Amniotic stem cell (primary cell): ENCODE measurements around the gene CCDC158.
"Not testable (repeated sequence)": the region's sequence is repeated elsewhere in the genome, so short reads cannot be mapped to it uniquely, and the experiment has no call there.

ENCODE experiments used
- DNase-seq: peaks from one replicate; lab custom pipeline; 2025; lab: John Stamatoyannopoulos, UW

Gene CCDC158

DNA sequence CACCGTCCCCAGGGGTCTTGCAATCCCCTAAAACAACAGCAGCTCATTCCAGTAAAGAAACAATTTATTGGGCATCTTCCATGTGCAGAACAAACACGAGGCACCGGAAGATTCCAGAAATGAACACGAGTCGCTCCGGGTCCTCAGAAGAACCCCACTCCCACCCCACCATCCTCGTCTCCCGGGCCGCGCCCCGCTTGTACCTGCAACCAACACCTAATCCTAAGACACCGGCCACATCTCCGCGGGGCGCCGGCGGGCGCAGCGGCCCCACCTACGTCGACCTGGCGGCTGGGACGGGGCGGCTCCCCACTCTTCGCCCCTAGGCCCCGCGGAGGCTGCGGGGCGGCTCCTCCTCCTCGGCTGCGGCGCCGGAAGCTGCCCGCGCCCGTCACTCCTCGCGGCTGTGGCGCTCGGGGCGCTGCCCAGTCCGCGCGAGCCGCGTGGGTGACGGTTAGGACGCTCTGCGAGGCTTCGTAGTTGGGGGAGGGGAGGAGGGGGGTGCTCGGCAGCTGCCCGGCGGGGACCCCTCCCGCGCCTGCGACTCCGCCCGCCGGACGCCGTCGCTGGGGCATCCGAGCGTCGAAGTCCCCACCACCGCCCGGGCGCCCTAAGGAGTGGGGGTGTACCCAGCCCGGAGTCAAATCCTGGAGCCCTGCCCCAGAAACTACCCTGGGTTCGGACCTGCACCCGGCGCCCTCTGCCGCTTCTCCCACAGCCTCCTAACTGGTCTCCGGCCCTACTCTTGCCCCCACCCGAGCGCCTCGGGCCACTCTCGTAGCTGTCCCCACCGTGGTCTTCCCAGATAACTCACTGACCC is at the start of gene CCDC158:
TSS of gene CCDC158 (minus strand) at position 380 of the 820 bp plus-strand sequence. CDS start 17,934 bp downstream, outside the sequence.
- DNase-seq, result no peak

DNA sequence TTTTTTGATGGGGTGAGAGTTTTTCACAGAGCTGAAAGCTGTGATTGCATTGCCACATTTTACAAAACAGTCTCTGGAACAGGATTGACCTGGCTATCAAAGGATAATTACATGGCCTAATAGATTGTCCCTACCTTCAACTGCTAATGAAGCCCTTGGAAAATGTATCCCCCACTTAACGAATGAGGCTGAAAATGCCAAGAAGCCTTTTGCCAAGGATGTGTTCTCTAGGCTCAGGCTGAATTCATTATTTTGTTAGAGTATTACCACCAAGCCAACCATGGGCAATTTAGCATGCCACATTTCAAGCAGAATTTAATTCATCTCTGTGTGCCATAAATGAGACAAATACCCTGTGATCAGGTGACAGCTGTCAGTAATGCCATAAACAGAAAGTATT is 49.6 kb upstream of the CCDC158 start:
- no peak for DNase-seq

- no peak for DNase-seq
These were observed 49.1 kb upstream of the CCDC158 start for GRCh38 chr4:76470064-76470463.

DNA sequence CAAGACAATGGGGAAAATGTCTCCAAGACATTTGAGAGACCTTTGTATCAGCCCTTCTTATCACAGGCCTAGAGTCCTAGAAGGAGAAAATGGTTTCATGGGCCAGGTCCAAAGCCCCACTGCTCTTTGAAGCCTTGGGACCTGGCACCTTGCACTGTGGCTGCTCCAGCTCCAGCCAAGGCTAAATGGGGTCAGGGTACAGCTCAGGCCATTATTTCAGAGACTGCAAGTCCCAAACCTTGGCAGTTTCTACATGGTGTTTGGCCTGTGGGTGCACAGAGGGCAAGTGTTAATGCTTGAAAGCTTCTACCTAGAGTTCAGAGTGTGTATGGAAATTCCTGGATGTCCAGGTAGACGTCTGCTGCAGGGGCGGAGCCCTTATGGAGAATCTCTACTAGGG is 42.6 kb upstream of the CCDC158 start:
- no peak for DNase-seq

DNA sequence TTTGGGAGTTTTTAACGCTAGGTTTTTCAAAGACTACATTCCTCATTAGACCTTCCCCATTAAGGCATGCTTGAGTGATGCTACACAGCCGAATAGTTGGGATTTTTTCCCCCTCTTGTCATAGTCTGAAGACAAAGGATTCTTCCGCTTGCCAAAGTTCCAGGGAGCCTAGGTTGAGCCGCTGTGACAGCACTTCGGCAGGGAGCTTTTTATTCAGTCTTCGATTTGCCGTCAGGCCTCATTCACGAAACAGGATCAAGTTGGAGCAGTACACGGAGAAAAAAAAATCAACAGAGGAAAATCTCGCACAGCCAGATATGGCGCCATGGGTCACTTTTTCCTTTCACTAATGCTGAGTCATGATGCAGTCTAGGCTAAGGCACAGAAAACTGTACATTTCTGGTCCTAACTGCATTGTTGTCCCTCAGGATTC is 38.4 kb upstream of the CCDC158 start:
- no peak for DNase-seq

GRCh38 chr4:76458825-76459224 is 37.9 kb upstream of the CCDC158 start:
- DNase-seq, result no peak

GRCh38 chr4:76458297-76458696 is 37.4 kb upstream of the CCDC158 start:
- no peak for DNase-seq

DNA sequence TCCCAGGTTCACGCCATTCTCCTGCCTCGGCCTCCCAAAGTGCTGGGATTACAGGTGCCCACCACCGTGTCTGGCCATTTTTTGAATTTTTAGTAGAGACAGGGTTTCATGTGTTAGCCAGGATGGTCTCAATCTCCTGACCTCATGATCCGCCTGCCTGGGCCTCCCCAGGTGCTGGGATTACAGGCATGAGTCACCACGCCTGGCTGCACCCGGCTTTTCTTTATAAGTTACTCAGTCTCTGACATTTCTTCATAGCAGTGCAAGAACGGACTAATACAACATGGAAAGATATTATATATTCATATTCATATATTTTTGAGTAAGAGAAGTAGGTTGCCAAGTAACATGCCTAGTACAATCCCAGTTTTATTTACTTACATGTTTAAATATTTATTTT is 36.9 kb upstream of the CCDC158 start:
- DNase-seq, result no peak

DNA sequence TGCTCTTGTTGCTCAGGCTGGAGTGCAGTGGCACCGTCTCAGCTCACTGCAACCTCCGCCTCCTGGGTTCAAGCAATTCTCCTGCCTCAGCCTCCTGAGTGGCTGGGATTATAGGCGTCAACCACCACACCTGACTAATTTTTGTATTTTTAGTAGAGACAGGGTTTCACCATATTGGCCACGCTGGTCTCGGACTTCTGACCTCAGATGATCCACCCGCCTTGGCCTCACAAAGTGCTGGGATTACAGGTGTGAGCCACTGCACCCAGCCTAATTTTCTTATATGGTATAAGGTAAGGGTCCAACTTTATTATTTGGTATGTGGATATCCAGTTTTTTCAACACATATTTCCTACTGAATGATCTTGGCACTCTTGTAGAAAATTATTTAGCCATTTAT is 33.1 kb upstream of the CCDC158 start:
- DNase-seq, result not testable (repeated sequence)

GRCh38 chr4:76453232-76453631 is 32.3 kb upstream of the CCDC158 start:
- no peak for DNase-seq

DNA sequence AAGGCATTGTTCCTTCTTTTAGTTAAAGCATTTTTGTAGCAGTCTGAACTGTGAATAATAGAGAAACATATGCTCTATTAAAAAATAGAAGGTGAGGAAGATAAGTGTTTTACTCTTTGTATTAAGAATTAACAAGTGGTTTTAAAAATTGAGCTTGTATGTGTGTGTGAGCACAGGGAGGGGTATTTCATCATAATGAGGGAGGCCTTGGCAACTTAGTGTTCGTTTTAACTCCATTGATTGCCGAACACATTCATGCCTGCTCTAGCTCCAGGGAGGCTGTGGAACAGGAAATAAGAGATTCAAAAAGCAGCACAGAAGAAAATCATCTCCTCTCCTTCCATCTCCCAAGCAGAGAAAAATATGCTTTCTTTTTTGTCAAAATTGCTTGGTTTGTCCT is 28.9 kb upstream of the CCDC158 start:
- no peak for DNase-seq

DNA sequence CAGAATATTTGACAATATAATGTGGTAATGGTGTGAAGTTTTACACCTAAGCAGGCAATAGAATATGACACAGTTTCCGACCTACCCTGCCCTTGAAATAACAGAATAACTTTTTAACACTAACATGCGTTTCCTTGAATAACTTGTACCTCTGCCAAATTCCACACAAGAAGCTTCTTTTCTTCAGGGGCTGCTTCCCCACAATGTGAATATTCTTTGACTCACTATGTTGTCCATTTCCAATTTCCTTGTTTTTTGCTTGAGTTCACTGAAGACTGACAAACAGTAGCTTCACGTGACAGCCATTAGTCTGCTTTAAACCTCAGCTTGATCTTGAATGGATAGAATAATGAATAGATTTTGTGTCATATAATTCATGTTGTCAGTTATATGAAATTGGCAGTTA is 28.4 kb upstream of the CCDC158 start:
- DNase-seq, result no peak

DNA sequence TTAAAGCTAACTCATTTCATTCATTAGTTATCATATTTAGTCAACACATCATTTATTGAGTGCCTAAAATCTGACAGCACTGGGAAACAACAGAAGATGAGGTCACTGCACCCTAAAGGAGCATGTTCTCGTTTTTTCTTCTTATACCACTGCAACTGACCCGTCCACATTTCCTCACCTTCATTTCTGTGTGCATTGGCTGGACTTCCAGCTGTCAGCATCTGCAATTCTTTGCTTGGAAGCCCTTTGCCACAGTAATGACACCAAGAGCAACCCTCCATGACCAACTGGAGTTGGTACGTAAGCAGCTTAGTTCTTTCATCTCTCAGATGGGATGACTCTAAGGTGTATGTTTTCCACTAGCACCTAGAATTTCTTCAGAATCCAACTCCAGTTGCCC is 27.3 kb upstream of the CCDC158 start:
- DNase-seq, result no peak

DNA sequence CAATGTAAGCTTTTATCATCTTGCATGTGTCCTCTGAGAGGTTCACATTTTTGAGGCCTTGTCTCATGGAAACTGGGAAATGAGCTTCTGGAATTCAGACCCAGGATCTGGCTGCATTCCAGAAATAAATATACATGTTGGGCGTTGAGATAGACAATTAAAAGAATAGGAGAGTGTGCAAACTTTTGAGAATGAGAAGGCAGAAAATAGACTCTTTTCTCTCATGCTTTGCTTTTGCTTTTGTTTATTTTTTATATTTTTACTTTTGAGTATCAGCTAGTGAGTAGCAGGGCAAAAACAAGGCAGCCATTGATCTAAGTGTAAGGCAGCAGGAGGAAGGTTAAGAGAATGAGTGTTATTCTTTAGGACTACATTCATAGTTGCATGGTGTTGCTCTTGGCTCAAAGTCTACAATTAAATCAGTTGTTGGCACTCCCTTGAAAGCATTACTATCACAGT is 26.5 kb upstream of the CCDC158 start:
- DNase-seq, result no peak

GRCh38 chr4:76445911-76446310 is 25.0 kb upstream of the CCDC158 start:
- DNase-seq, result no peak

DNA sequence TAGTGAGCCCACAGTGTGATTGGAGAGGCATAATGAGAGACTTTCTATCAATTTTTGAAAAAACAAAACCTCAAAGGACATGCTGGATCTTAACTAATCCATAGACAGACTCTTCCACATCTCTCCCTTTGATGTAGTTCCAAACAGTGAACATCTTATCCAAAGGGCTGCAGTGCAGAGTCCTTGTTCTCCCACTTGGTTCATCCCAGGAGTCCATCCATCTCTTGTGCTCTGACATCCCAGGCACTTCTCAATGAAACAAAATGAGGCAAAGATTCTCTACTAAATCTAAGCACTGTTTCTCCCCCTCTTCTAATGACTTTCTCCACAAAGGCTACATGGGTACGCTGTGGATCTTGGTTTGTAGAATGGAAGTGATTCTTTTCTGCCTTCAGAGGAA is 22.4 kb upstream of the CCDC158 start:
- DNase-seq, result no peak

GRCh38 chr4:76442807-76443206 is 21.9 kb upstream of the CCDC158 start:
- no peak for DNase-seq

DNA sequence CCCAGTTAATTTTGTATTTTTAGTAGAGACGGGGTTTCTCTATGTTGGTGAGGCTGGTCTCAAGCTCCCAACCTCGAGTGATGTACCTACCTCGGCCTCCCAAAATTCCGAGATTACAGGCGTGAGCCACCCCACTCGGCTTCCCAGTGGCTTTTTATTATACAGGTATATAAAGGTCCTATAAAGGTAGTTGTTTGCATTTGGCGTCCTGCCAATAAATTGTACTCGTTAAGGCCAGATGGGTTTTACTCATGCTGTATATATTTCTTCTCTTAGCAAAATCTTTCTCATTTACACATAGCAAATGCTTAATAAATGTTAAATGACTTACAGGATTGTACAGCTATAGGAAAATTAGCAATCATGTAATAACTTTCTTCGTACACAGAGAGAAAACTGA is 20.9 kb upstream of the CCDC158 start:
- no peak for DNase-seq

- DNase-seq, result no peak
These were observed 18.6 kb upstream of the CCDC158 start for GRCh38 chr4:76439491-76439890.

DNA sequence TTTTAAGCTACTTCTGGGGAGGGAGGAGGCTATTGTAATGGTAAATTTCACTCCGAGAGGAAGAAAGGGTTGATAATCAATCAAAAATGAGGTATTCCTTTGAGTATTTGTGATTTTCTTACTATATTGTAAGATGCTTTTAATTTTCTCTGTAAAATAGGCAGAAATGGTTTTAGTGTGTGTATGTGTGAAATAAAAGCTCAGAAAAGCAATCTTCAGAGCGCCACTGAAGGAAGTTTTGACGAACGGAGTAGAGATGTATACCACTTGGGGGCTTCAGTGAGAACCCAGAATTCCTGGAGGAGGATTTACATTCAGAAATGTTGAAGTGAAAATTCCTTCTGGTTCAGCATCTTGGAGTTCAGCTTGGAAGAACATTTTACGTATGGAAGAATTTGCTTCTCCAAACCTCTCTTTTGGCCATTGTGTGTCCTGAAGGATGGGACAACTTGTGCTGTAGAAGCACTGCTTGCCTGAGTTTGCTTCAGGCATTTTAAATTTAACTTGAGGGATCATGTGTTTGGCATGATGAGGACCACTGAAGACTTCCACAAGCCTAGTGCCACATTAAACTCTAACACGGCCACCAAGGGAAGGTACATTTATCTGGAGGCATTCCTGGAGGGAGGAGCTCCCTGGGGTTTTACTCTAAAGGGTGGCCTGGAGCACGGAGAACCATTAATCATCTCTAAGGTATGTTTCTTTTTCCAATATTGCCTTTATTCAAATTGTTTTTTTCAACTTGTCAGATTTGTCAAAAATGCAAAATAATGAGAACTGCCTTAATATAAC is 14.8 kb upstream of the CCDC158 start:
- no peak for DNase-seq

DNA sequence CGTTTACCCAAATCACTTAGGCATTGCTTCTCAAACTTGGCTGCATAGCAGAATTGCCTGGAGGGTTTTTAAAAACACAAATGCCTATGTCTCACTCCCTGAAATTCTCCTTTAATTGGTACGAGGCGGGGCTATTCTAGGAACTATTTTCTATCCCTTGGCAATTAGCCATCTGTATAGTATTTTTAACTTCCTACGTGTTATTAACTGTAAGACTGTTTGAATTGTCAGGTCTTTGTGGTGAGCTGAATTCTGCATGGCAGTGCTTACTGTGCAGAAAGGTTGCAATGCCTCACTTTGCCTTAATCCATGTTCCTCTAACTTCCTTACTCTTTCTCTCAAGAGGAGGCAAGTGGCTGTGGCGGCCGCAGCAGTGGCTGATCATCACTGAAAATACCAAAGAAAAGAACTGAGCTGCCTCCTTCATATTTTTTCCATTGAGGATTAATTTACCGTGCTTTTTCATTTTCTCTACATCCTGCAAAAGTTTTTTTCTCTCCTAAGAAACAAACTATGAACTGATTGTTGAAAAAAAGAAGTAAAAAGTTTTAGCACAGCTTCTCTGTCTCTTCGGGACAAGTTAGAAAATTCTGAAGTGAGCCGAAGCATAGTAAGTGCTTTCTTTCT is 14.1 kb upstream of the CCDC158 start, which contains the start of gene SHROOM3:
TSS of gene SHROOM3 (plus strand) at position 329 of the 627 bp plus-strand sequence. CDS start 824 bp downstream, outside the sequence.
- no peak for DNase-seq
